GM13976 (cell line): ENCODE measurements around the gene SPOP.
A peak's percentile ranks its signal among the peaks of the same experiment; 100 is the strongest.

Source experiments
- DNase-seq: peaks from one replicate; pipeline ENCODE4 v3.0.0; 2012; ENCODE audit warnings: low spot score
- CTCF ChIP-seq: IDR thresholded peaks from 2 replicates; pipeline ENCODE4 v1.5.1; 2012; ENCODE audit warnings: borderline replicate concordance, mild to moderate bottlenecking; ENCODE audit not compliant: insufficient read depth; ENCODE audit errors: extremely low read depth, missing control alignments, control extremely low read depth
- in situ Hi-C: fragments of 300-500 bp; cut with MboI; formaldehyde crosslinking; loops from one replicate; pipeline ENCODE4 v1.12.0; 2022; ENCODE audit warnings: low sequenced_read_pairs, mixed read lengths, inconsistent platforms; ENCODE audit not compliant: unreplicated experiment

SPOP gene

GRCh38 chr17:49567871-49568694 lies 109.8 kb downstream of the SPOP start:
- TF ChIP-seq CTCF: peak; percentile 98
- peak; percentile 85 for DNase-seq
- in situ Hi-C loops: loop anchor here (10.0 kb wide), 1 partner anchor 437 kb away; no protein-coding TSS in a partner anchor

GRCh38 chr17:49567104-49567521 lies 110.8 kb downstream of the SPOP start:
- DNase-seq: no peak
- TF ChIP-seq CTCF: no peak
- in situ Hi-C loops: loop anchor here (10.0 kb wide), 1 partner anchor 438 kb away; no protein-coding TSS in a partner anchor

GRCh38 chr17:49566668-49567071 lies 111.2 kb downstream of the SPOP start:
- DNase-seq: no peak
- TF ChIP-seq CTCF: no peak
- in situ Hi-C loops: loop anchor here (10.0 kb wide), 1 partner anchor 438 kb away; no protein-coding TSS in a partner anchor

- TF ChIP-seq CTCF: no peak
- in situ Hi-C loops: loop anchor here (10.0 kb wide), 1 partner anchor 439 kb away; no protein-coding TSS in a partner anchor
- DNase-seq: no peak
These were observed 111.9 kb downstream of the SPOP start for GRCh38 chr17:49565948-49566491.

GRCh38 chr17:49564638-49565037 lies 113.3 kb downstream of the SPOP start:
- TF ChIP-seq CTCF: no peak
- DNase-seq: no peak
- in situ Hi-C loops: loop anchor here (10.0 kb wide), 1 partner anchor 440 kb away; no protein-coding TSS in a partner anchor

GRCh38 chr17:49557312-49558024 lies 120.4 kb downstream of the SPOP start:
- TF ChIP-seq CTCF: peak; percentile 75
- in situ Hi-C loops: loop anchor here (10.0 kb wide), 2 partner anchors 123 to 153 kb away; no protein-coding TSS in a partner anchor
- peak; percentile 68 for DNase-seq
